Loucy (cell line): Measurements from ENCODE around the gene ZDHHC8.

Source experiments
- H2AFZ ChIP-seq: fragments of 200-600 bp; sonication (generic); 2 replicates; pipeline ENCODE4 v1.6.0; 2016; ENCODE audit warnings: antibody characterized with exemption, mild to moderate bottlenecking, low read length, moderate library complexity
- H3F3A ChIP-seq: fragments of 200-600 bp; 2 replicates; pipeline ENCODE4 v1.6.0; 2016; ENCODE audit warnings: antibody characterized with exemption, low read depth, mild to moderate bottlenecking
- H3K27me3 ChIP-seq: fragments of 200-600 bp; sonication (generic); 2 replicates; pipeline ENCODE4 v1.6.1; 2014; ENCODE audit warnings: low read length, mild to moderate bottlenecking; ENCODE audit not compliant: insufficient read depth, poor library complexity, severe bottlenecking
- H3K36me3 ChIP-seq: fragments of 200-600 bp; sonication (generic); 2 replicates; pipeline ENCODE4 v1.6.1; 2016; ENCODE audit warnings: low read length; ENCODE audit not compliant: insufficient read depth
- H3K4me1 ChIP-seq: fragments of 200-600 bp; sonication (generic); 2 replicates; pipeline ENCODE4 v1.5.1; 2014; ENCODE audit warnings: low read length, mild to moderate bottlenecking; ENCODE audit not compliant: insufficient read depth, poor library complexity, severe bottlenecking
- H3K4me2 ChIP-seq: fragments of 200-600 bp; sonication (generic); 2 replicates; pipeline ENCODE4 v1.6.0; 2014; ENCODE audit warnings: antibody characterized with exemption, low read length, low read depth, mild to moderate bottlenecking; ENCODE audit not compliant: poor library complexity, severe bottlenecking
- H3K4me3 ChIP-seq: fragments of 200-600 bp; sonication (generic); 2 replicates; pipeline ENCODE4 v1.5.1; 2014; ENCODE audit warnings: low read length, mild to moderate bottlenecking, mixed read lengths; ENCODE audit not compliant: poor library complexity, severe bottlenecking
- H3K79me2 ChIP-seq: fragments of 200-600 bp; sonication (generic); 2 replicates; pipeline ENCODE4 v1.6.1; 2014; ENCODE audit warnings: low read length; ENCODE audit not compliant: insufficient read depth
- H3K9ac ChIP-seq: fragments of 200-600 bp; sonication (generic); 2 replicates; pipeline ENCODE4 v1.6.0; 2014; ENCODE audit warnings: mild to moderate bottlenecking, low read depth, low read length, moderate library complexity; ENCODE audit not compliant: poor library complexity, severe bottlenecking
- H3K9me2 ChIP-seq: fragments of 200-600 bp; sonication (generic); replicated peaks from 2 replicates; pipeline ENCODE4 v1.6.1; 2016; ENCODE audit warnings: low read depth, low read length, mixed read lengths
- H3K9me3 ChIP-seq: fragments of 200-600 bp; sonication (generic); 2 replicates; pipeline ENCODE4 v1.6.1; 2014; ENCODE audit warnings: mild to moderate bottlenecking, antibody characterized with exemption, low read length, low read depth; ENCODE audit not compliant: insufficient read depth
- H4K20me1 ChIP-seq: fragments of 200-600 bp; sonication (generic); 2 replicates; pipeline ENCODE4 v1.6.0; 2014; ENCODE audit warnings: antibody characterized with exemption, low read length, mild to moderate bottlenecking; ENCODE audit not compliant: insufficient read depth, poor library complexity, severe bottlenecking
- CTCF ChIP-seq: fragments of 200-600 bp; sonication (generic); conservative IDR thresholded peaks from 2 replicates; pipeline ENCODE4 v1.5.1; 2014; ENCODE audit warnings: mild to moderate bottlenecking, antibody characterized with exemption, low read length
- EZH2phosphoT487 ChIP-seq: fragments of 200-600 bp; IDR thresholded peaks from 2 replicates; pipeline ENCODE4 v1.6.1; 2018; ENCODE audit warnings: antibody characterized with exemption, mild to moderate bottlenecking, moderate library complexity, borderline replicate concordance

The ZDHHC8 gene

GRCh38 chr22:20166703-20167102, 35.1 kb downstream of the ZDHHC8 start:
- H3K9me2 ChIP-seq: no peaks in the 10 kb centered on the region
- TF ChIP-seq CTCF: no peak
- TF ChIP-seq EZH2phosphoT487: no peak
- no peaks in the 10 kb centered on the region for H3K27me3 ChIP-seq
- no peak overlapping the region for H3K4me3 ChIP-seq
- H3K36me3 ChIP-seq: no peaks in the 10 kb centered on the region
- no peaks in the 10 kb centered on the region for H3K9me3 ChIP-seq
- H3K4me2 ChIP-seq: no peak overlapping the region
- H3K79me2 ChIP-seq: no peaks in the 10 kb centered on the region
- no peak overlapping the region for H3K9ac ChIP-seq
- H4K20me1 ChIP-seq: no peaks in the 10 kb centered on the region
- no peak overlapping the region for H2AFZ ChIP-seq
- peaks cover 11% of the 10 kb centered on the region for H3K4me1 ChIP-seq
- H3F3A ChIP-seq: no peaks in the 10 kb centered on the region

DNA sequence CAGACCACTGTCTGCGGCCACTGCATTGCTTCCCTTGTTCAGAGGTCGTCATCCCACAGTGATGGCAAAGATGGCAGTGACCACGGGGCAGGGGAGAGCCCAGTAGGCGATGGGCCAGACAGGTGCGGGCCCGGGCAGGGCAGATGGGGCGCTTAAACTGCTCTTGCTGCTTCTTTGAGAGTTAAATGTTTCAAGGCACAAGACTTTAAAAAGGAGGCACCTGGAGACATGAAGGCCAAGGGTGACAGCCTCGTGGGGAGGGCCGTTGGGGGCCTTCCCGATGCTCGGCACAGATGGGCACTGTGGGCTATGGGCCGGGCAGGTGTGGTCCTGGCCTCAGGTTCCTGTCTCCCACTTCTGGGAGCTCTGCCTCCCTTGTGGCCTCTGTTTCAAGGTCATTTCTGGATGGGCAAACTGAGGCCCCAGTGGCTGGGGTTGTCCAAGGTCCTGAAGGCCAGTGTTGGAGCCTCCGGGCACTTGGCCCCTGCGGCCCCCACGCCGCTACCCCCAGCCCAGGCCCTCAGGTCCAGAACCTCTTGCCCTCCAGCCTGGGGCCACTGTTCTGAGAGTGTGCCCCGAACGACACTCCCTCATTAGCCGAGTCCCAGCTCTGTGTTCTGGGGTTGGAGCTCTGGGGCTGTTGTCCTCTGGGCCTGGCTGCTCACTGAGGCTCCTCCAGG, 36.2 kb downstream of the ZDHHC8 start:
- H3F3A ChIP-seq: no peaks in the 10 kb centered on the region
- no peaks in the 10 kb centered on the region for H3K9me2 ChIP-seq
- H3K4me3 ChIP-seq: no peak overlapping the region
- H4K20me1 ChIP-seq: no peaks in the 10 kb centered on the region
- no peak overlapping the region for H3K4me2 ChIP-seq
- H3K4me1 ChIP-seq: peaks cover 11% of the 10 kb centered on the region
- no peak for TF ChIP-seq CTCF
- no peak for TF ChIP-seq EZH2phosphoT487
- H2AFZ ChIP-seq: no peak overlapping the region
- no peaks in the 10 kb centered on the region for H3K27me3 ChIP-seq
- H3K9me3 ChIP-seq: no peaks in the 10 kb centered on the region
- H3K79me2 ChIP-seq: no peaks in the 10 kb centered on the region
- no peaks in the 10 kb centered on the region for H3K36me3 ChIP-seq
- H3K9ac ChIP-seq: no peak overlapping the region

DNA sequence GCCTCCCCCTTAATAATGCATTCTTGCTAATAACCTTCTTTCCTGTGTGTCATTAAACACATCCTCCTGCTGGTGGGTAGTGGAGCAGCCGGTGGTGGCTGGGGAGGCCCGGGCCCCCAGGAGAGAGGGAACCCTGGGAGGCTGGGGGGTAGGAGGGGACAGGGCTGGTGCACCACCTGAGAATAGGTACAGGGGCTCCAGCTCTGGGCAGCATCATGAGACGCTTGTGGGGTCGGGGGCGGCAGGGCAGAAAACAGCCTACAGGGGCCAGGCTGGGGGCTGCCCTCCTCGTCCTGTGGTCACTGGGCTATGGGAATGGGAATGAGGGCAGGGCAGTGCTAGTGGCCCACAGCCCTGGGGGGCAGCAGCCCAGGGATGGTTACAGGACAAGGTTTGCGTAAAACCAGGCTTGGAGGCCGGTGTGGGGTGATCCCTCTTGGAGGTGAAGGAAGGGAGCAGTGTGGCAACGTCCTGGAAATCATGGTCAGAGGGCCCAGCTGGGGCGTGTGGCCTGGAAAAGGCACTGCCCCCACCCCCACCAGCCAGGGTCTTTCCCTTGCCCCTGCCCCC, 37.7 kb downstream of the ZDHHC8 start:
- Histone ChIP-seq H3K9me2 (no peaks in the 10 kb centered on the region), H4K20me1 (no peaks in the 10 kb centered on the region), H3K36me3 (no peaks in the 10 kb centered on the region), H3F3A (no peaks in the 10 kb centered on the region), H2AFZ (no peak overlapping the region), H3K9me3 (no peaks in the 10 kb centered on the region), H3K27me3 (no peaks in the 10 kb centered on the region), H3K4me2 (peak overlapping the region; percentile 34), H3K9ac (peak overlapping the region; percentile 56), H3K79me2 (no peaks in the 10 kb centered on the region), H3K4me3 (no peak overlapping the region), H3K4me1 (peaks cover 11% of the 10 kb centered on the region)
- TF ChIP-seq CTCF: no peak; the same call in 1 of the 2 replicates
